VCaP (cell line): Measurements from ENCODE around the gene PPP1R12B.
A peak's percentile ranks its signal among the peaks of the same experiment; 100 is the strongest.
"Not testable (repeated sequence)": the region's sequence is repeated elsewhere in the genome, so short reads cannot be mapped to it uniquely, and the experiment has no call there.

Experiments
- H3K27ac ChIP-seq: fragments of 450-650 bp; 2 replicates; pipeline ENCODE4 v1.5.1; 2017
- TF ChIP-seq, protein P1 (sequence below): fragments of 450-650 bp; conservative IDR thresholded peaks from 2 replicates; pipeline ENCODE4 v1.5.1; 2017; ENCODE audit warnings: mild to moderate bottlenecking, moderate library complexity

PPP1R12B gene

DNA sequence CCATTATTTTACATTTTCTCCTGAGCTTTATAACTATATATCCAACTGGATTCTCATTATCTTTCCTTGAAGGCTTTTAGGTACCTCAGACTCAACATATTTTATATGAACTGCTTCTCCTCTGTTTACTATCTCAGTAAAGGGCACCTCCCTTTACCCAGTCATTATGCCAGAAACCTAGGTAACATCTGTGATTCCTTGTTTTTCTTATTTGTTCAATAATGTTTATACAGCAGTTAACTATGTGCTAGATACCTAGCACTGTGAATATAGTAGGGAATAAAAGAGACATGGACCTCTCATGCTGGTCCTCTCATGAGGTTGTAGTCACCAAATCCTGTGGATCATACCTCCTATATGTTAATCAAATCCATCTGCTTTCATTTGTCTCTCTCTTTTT is 25.6 kb downstream of the PPP1R12B start:
- TF ChIP-seq, protein P1, sequence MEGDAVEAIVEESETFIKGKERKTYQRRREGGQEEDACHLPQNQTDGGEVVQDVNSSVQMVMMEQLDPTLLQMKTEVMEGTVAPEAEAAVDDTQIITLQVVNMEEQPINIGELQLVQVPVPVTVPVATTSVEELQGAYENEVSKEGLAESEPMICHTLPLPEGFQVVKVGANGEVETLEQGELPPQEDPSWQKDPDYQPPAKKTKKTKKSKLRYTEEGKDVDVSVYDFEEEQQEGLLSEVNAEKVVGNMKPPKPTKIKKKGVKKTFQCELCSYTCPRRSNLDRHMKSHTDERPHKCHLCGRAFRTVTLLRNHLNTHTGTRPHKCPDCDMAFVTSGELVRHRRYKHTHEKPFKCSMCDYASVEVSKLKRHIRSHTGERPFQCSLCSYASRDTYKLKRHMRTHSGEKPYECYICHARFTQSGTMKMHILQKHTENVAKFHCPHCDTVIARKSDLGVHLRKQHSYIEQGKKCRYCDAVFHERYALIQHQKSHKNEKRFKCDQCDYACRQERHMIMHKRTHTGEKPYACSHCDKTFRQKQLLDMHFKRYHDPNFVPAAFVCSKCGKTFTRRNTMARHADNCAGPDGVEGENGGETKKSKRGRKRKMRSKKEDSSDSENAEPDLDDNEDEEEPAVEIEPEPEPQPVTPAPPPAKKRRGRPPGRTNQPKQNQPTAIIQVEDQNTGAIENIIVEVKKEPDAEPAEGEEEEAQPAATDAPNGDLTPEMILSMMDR: no peak
- H3K27ac ChIP-seq: peak overlapping the region; percentile 61

DNA sequence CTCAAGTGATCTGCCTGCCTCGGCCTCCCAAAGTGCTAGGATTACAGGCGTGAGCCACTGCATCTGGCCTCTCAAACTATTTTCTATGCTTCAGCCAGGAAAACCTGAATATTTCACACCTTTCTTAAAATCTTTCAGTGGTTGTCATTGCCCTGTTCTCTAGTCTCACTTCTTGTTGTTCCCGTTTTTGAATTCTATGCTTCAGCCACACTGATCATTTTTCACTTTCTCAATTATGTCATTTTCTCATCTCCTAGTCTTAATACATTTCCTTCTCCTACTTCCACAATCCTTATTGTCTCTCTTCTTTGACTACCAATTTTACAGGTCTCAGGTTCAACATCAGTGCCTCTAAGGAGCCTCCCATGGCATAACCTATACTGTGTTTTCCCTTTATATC is 26.7 kb downstream of the PPP1R12B start:
- peak overlapping the region; percentile 61 for H3K27ac ChIP-seq

- TF ChIP-seq, protein P1: no peak
- no peak overlapping the region for H3K27ac ChIP-seq
Measured at GRCh38 chr1:202376247-202376646, 27.7 kb downstream of the PPP1R12B start.

DNA sequence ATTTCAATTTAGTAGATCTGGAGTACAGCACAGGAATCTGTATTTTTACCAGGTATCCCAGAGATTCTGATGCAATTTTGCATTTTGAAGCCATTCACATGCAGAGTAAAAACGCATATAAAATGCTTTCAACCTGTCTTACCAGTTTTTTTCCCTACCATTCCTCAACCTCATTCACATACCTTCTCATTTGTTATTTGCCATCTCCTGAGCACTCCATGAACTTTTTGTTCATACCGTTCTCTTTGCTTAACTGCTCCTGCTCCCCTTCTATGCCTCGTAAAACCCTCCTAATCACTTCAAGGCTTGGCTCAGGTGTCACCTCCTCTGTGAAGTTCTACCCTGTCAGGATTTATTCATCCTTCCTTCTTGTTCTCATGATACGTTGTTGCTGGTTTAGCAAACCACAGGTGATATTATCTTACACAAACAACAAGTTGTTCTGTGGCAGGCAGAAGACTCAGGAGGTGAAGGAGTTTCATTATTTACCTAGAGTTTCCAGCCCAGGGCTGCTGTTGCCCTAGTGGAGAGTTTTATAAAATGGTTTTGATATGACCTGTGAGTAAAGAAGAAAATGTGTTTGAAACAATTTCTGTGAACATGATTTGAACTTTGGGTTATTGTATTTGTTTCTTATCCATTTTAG is 31.5 kb downstream of the PPP1R12B start:
- TF ChIP-seq, protein P1: peak; percentile 65
- H3K27ac ChIP-seq: peak overlapping the region; percentile 91

- peak overlapping the region; percentile 91 for H3K27ac ChIP-seq
- TF ChIP-seq, protein P1: peak; percentile 23; the same call in 1 of the 2 replicates
Measured at GRCh38 chr1:202380535-202380934, 32.0 kb downstream of the PPP1R12B start.

DNA sequence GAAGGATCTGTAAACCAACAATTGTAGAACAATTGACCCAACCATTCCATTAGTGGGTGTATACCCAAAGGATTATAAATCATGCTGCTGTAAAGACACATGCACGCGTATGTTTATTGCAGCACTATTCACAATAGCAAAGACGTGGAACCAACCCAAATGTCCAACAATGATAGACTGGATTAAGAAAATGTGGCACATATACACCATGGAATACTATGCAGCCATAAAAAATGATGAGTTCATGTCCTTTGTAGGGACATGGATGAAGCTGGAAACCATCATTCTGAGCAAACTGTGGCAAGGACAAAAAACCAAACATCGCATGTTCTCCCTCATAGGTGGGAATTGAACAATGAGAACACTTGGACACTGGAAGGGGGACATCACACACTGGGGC is 33.4 kb downstream of the PPP1R12B start:
- peak overlapping the region; percentile 91 for H3K27ac ChIP-seq

DNA sequence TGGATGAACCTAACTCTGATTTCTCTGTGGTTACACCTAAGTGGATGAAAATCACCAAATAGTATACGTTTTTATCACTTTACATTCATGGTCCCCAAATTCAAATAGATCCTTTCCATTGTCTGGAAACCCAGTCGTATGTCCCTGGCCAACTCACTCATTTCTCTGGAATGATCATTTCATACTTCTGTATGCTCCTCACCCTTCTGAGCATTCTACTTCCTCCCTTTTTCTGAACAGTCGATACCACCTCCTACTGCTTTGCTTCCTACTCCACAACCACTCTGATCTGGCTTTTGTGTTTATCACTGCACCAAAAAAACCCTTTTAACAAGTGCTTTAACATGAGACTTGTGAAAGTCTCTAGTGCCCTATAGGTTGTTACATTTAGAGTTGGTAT is 47.3 kb downstream of the PPP1R12B start:
- not testable (repeated sequence) for H3K27ac ChIP-seq

DNA sequence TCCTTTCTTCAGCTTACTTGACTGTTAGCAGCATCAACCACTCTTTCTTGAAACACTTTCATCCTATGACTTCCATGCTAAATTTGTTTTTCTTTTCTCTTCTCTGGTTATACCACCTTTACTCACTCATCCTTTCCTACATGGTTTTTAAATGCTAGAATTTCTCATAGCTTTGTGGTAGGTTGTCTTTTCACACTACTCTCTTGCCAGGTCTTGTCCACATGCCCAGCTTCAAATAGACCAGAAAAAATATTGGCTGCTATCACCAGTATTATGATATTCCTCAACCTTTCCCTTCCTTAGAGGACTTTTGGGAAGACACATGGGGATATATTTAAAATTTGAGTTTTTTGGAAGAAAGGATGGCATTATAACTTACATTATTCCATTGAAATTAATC is 48.8 kb downstream of the PPP1R12B start:
- H3K27ac ChIP-seq: no peak overlapping the region
- TF ChIP-seq, protein P1: no peak

DNA sequence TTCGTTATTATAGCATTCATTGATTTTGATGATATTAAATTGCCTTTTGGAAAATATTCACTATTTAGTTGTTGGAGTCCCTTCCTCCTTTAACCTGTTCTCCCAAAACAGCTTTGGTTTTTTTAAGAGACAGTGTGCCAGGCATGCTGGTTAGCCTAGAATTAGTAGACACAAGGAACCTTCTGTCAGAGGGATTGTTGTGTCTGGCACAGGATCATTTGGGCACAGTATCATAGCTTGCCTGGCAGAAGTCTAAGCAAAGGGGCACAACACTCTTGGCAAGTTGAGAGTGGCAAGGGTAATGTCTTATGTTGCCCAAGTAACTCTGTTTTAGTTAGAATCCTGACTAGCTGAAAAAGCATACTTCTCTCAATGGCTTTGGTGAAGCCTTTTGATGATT is 49.9 kb downstream of the PPP1R12B start:
- H3K27ac ChIP-seq: not testable (repeated sequence)

GRCh38 chr1:202401771-202402170 is 53.3 kb downstream of the PPP1R12B start:
- H3K27ac ChIP-seq: not testable (repeated sequence)

DNA sequence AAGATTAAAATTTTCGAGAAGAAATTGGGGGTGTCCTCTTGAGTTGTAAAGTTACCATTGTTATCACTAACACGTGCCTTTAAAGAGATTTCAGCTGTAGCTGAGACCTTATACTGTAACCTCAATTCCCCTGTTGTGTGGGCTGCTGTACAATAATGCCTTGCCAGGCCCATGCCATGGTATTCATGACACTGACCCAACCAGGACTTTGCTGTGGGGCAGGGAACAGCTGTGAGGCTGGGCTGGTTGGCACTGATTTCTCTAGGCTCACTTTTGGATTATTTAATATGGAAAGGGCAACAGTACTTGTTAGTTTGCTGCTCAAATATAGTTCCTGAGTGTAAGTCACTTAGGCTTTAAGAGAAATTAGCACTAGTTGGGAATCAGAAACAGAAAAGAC is 54.9 kb downstream of the PPP1R12B start:
- not testable (repeated sequence) for H3K27ac ChIP-seq
